ENCODE results near the gene MACROD1.

MACROD1 gene

DNA sequence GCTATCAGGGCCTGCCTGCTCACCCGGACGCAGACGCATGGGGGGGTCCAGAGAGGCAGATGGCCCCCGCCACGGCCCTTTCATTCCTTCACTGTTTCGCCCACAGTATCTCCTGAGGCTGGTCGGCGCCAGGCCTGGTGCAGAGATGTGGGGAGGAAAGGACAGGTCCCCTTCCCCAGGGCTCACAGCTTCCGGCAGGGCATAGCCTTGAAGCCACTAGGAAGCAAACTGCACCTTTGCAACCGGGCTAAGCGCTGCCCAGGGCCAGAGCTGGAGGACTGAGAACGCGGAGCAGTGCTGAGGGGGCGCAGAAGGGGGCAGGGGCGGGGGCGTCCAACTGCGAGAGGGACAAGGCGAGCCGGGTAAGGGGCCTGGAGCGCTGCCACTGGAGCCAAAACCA lies 150.4 kb downstream of the MACROD1 start:
- Histone ChIP-seq H3K27ac (ENCODE audit: low read length) (no peak overlapping the region), H3K9me3 (ENCODE audit: insufficient read depth, low read depth, low read length) (no peaks in the 10 kb centered on the region), H3K4me1 (ENCODE audit: insufficient read depth, low read length) (no peaks in the 10 kb centered on the region), H3K36me3 (ENCODE audit: insufficient read depth, low read depth, low read length) (no peaks in the 10 kb centered on the region), H3K4me3 (ENCODE audit: low read length) (no peak overlapping the region), H3K27me3 (ENCODE audit: insufficient read depth, low read length) (peaks cover 80% of the 10 kb centered on the region), H3K9ac (ENCODE audit: low read depth, low read length) (no peak overlapping the region)

DNA sequence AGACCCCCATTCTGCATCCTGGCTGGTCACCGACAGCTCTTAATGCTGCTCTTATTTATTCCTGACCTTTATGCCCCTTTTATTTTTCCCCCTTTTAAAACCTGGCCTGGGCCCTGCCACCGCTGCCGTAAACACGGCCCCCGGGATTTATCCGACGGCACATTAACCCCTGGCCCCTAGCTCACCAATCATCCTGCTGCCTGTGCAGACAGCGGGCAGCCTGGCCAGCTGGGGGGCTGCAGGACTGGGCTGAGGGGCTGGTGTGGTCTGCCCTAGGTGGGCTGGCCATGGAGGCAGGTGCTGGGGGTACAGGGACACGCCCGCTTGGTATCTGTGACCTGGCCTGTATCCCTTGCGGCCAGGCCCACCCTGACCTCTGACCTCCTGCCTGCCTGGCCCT lies 151.6 kb downstream of the MACROD1 start:
- no peak overlapping the region for H3K9ac ChIP-seq (ENCODE audit: low read depth, low read length)
- no peak overlapping the region for H3K4me3 ChIP-seq (ENCODE audit: low read length)
- H3K27ac ChIP-seq (ENCODE audit: low read length), result no peak overlapping the region
- no peaks in the 10 kb centered on the region; the same call in 1 of the 2 replicates for H3K9me3 ChIP-seq (ENCODE audit: insufficient read depth, low read depth, low read length)
- H3K36me3 ChIP-seq (ENCODE audit: insufficient read depth, low read depth, low read length), result no peaks in the 10 kb centered on the region
- no peaks in the 10 kb centered on the region for H3K4me1 ChIP-seq (ENCODE audit: insufficient read depth, low read length)
- H3K27me3 ChIP-seq (ENCODE audit: insufficient read depth, low read length), result peaks cover 80% of the 10 kb centered on the region

DNA sequence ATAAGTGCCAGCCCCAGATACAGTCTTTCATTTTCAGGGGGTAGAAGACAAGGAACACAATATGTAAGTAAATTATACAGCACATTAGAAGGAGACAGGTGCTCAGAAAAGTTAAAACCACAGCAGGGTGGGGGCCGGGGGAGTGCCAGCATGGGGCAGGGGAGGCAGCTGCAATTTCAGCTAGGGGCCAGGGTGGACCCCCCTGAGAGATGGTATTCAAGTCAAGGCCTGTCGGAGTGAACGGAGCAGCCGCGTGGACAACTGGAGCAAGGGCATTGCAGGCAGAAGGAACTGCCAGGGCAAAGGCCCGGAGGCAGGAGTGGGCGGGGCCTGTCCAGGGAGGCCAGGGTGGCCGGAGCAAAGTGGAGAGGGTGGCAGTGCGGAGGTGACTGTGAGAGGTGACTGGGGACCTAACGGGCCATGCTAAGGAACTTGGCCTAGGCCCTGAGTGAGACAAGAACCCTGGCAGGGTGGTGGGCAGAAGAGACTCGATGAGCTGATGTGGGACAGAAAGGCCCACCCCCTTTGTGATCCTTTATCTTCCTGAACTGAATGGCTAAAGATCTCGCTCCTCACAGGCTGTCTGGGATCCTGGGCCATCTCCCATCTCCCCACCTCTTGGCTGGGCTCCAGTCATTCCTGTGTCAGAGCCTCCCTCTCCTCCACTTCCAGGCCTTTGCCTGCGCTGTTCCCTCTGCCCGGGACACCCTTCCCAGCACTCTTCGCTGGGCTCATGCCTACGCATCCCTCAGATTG lies 152.6 kb downstream of the MACROD1 start:
- H3K27me3 ChIP-seq (ENCODE audit: insufficient read depth, low read length), result peaks cover 87% of the 10 kb centered on the region
- H3K9me3 ChIP-seq (ENCODE audit: insufficient read depth, low read depth, low read length), result no peaks in the 10 kb centered on the region; the same call in 1 of the 2 replicates
- no peak overlapping the region for H3K9ac ChIP-seq (ENCODE audit: low read depth, low read length)
- no peaks in the 10 kb centered on the region for H3K36me3 ChIP-seq (ENCODE audit: insufficient read depth, low read depth, low read length)
- no peak overlapping the region for H3K27ac ChIP-seq (ENCODE audit: low read length)
- H3K4me3 ChIP-seq (ENCODE audit: low read length), result no peak overlapping the region
- H3K4me1 ChIP-seq (ENCODE audit: insufficient read depth, low read length), result no peaks in the 10 kb centered on the region

DNA sequence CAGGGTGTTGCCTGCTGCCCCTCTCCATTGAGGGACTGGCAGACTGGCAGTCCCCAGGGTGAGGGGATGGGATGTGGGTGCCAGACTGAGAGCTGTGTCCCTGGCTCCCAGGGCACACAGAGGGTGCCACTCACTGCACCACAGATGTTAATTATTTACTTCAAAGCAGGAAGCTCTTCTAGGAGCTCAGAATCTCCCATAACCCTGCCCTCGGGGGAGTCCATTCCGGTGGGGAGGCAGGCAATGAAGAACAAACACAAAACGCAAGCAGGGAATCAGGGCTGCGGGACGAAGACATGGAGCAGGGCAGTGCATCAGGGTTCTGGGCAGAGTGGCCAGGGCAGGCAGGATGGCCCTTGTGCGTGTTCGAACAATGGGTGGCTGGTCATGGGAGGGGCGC lies 154.5 kb downstream of the MACROD1 start:
- Histone ChIP-seq H3K27ac (ENCODE audit: low read length) (no peak overlapping the region), H3K36me3 (ENCODE audit: insufficient read depth, low read depth, low read length) (no peaks in the 10 kb centered on the region), H3K9ac (ENCODE audit: low read depth, low read length) (no peak overlapping the region), H3K27me3 (ENCODE audit: insufficient read depth, low read length) (peaks cover 96% of the 10 kb centered on the region), H3K9me3 (ENCODE audit: insufficient read depth, low read depth, low read length) (no peaks in the 10 kb centered on the region; the same call in 1 of the 2 replicates), H3K4me1 (ENCODE audit: insufficient read depth, low read length) (no peaks in the 10 kb centered on the region; the same call in 1 of the 2 replicates), H3K4me3 (ENCODE audit: low read length) (no peak overlapping the region)

DNA sequence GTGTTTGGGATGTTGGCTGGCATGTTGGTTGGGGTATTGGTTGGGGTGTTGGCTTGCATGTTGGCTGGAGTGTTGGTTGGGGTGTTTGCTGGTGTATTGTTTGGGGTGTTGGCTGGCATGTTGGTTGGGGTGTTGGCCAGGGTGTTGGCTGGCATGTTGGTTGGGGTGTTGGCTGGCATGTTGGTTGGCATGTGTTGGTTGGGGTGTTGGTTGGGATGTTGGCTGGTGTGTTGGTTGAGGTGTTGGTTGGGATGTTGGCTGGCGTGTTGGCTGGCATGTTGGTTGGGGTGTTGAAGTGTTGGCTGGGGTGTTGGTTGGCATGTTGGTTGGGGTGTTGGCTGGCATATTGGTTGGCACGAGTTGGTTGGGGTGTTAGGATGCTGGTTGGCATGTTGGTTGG lies 155.1 kb downstream of the MACROD1 start:
- H3K9me3 ChIP-seq (ENCODE audit: insufficient read depth, low read depth, low read length), result no peaks in the 10 kb centered on the region; the same call in 1 of the 2 replicates
- no peaks in the 10 kb centered on the region for H3K36me3 ChIP-seq (ENCODE audit: insufficient read depth, low read depth, low read length)
- H3K4me3 ChIP-seq (ENCODE audit: low read length), result no peak overlapping the region
- H3K9ac ChIP-seq (ENCODE audit: low read depth, low read length), result no peak overlapping the region
- H3K27ac ChIP-seq (ENCODE audit: low read length), result no peak overlapping the region
- H3K27me3 ChIP-seq (ENCODE audit: insufficient read depth, low read length), result peaks cover 96% of the 10 kb centered on the region
- H3K4me1 ChIP-seq (ENCODE audit: insufficient read depth, low read length), result no peaks in the 10 kb centered on the region; the same call in 1 of the 2 replicates

DNA sequence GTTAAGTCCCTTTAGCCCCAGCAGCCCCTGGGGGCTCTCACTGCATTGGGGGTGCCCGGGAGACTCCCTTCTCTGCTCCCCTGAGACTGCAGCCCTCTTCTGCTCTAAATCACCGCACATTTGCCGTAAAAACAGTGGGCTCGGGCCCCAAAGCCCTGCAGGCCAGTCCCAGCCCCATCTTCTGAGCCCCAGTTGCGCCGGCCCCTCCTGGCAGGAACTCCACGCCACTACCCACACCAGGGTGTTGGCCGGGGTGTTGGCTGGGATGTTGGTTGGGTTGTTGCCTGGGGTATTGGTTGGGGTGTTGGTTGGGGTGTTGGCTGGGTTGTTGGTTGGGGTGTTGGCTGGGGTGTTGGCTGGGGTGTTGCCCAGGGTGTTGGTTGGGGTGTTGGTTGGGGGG lies 156.2 kb downstream of the MACROD1 start:
- Histone ChIP-seq H3K27ac (ENCODE audit: low read length) (no peak overlapping the region), H3K36me3 (ENCODE audit: insufficient read depth, low read depth, low read length) (no peaks in the 10 kb centered on the region), H3K4me1 (ENCODE audit: insufficient read depth, low read length) (no peaks in the 10 kb centered on the region; the same call in 1 of the 2 replicates), H3K9me3 (ENCODE audit: insufficient read depth, low read depth, low read length) (no peaks in the 10 kb centered on the region; the same call in 1 of the 2 replicates), H3K9ac (ENCODE audit: low read depth, low read length) (no peak overlapping the region), H3K27me3 (ENCODE audit: insufficient read depth, low read length) (peaks cover 95% of the 10 kb centered on the region), H3K4me3 (ENCODE audit: low read length) (no peak overlapping the region)

DNA sequence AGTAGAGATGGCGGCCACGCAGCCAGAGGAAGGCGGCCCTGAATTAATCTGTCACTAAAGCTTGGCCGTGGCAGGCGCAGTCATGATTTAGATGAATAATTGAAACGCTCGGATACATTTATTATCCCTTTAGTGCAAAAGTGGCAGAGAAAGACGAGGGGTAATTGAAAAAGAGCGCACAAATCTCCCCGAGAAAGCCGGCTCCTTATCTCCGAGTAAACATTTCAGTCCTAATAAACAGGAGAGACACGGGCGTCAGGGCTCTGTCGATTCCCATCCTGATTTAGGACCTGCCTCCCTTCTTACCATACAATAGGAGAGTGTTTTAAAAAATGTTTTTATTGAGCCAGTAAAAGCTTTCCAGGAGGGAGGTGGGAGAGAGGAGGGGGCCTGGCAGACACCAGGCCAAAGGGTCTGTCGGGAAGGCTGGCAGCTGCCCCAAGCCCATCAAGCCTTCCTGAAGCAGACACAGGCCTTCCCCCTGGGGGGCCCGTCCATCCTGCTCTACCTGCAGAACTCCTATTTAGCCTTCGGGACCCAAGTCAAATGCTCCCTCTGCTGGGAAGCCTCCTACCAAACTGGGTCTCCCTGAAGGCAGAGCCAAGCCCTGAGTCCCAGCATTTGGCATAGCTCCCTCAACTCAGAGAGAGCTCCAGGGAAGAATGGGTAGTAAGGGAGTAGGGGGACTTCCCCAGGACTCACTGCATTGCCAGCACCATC lies 156.8 kb downstream of the MACROD1 start:
- no peak overlapping the region for H3K27ac ChIP-seq (ENCODE audit: low read length)
- no peaks in the 10 kb centered on the region for H3K36me3 ChIP-seq (ENCODE audit: insufficient read depth, low read depth, low read length)
- H3K4me1 ChIP-seq (ENCODE audit: insufficient read depth, low read length), result no peaks in the 10 kb centered on the region; the same call in 1 of the 2 replicates
- no peaks in the 10 kb centered on the region; the same call in 1 of the 2 replicates for H3K9me3 ChIP-seq (ENCODE audit: insufficient read depth, low read depth, low read length)
- no peak overlapping the region for H3K9ac ChIP-seq (ENCODE audit: low read depth, low read length)
- no peak overlapping the region for H3K4me3 ChIP-seq (ENCODE audit: low read length)
- H3K27me3 ChIP-seq (ENCODE audit: insufficient read depth, low read length), result peaks cover 95% of the 10 kb centered on the region

DNA sequence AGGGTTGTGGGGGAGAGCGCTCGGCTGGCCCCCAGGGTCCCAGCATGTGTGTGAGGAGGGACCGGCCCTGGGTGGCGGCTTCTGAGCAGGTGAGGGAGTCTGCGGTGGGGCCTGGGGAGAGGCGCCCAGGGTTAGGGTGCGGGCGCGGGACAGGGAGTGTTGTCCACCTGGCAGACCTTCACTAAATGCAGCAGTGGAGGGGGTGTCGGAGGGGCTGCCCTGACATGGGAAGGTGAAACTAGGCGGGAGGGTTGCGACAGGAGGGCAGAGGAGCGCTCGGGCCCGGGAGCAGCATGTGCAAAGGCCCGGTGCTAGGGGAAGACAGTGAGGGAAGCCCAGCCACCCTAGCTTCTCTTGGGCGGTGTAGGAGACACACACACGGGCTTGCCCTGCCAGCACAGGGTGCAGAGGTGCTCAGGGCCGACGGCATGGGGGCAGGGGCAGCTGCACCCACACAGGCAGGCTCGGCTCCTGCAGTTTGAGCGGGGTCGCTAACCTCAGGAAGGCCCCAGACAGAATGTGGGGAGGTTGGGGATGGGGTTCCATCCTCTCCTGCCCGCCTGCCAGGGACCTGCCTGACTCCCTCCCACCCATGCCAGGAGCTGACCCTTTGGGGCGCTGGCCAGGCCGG lies 157.5 kb downstream of the MACROD1 start:
- Histone ChIP-seq H3K9ac (ENCODE audit: low read depth, low read length) (no peak overlapping the region), H3K27me3 (ENCODE audit: insufficient read depth, low read length) (peaks cover 96% of the 10 kb centered on the region)

DNA sequence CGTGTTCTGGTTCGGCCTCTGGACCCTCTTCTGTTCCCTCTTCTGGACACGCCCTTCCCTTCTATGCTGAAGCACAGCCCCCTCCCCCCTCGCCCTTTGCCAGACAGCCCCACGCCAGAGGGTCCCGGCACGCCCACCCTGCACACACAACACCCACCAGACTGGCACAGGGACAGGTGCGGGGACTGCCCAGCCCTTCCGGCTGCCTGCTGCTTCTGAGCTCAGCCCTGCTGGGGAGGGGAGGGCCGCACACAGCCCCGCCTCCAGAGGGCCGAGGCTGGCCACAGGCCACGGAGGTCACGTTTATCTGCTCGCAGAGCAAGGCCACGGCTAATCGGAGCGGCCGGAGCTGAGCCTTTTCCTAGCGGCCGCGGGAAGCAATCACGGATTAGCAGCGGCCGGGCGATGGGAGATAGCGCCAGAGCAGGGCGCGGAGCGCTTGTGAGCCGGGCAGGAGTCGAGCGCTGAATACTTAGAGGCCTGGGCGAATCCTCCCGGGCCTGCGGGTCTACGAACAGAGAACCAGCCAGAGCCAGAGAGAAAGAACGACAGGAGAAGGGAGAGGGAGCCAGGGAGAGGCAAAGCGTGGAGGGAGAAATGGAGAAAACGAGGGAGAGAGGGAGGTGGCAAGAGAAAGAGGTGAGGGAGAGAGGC lies 158.2 kb downstream of the MACROD1 start:
- peak overlapping the region; percentile 46; the same call in 1 of the 2 replicates for H3K4me3 ChIP-seq (ENCODE audit: low read length)
- H3K36me3 ChIP-seq (ENCODE audit: insufficient read depth, low read depth, low read length), result no peaks in the 10 kb centered on the region
- no peak overlapping the region for H3K27ac ChIP-seq (ENCODE audit: low read length)
- no peak overlapping the region for H3K9ac ChIP-seq (ENCODE audit: low read depth, low read length)
- peaks cover 96% of the 10 kb centered on the region for H3K27me3 ChIP-seq (ENCODE audit: insufficient read depth, low read length)
- H3K4me1 ChIP-seq (ENCODE audit: insufficient read depth, low read length), result no peaks in the 10 kb centered on the region; the same call in 1 of the 2 replicates
- H3K9me3 ChIP-seq (ENCODE audit: insufficient read depth, low read depth, low read length), result no peaks in the 10 kb centered on the region; the same call in 1 of the 2 replicates

More for the DNA sequence above, 157.5 kb downstream of the MACROD1 start:
- Histone ChIP-seq H3K4me3 (ENCODE audit: low read length) (no peak overlapping the region), H3K9me3 (ENCODE audit: insufficient read depth, low read depth, low read length) (no peaks in the 10 kb centered on the region; the same call in 1 of the 2 replicates), H3K27ac (ENCODE audit: low read length) (no peak overlapping the region), H3K4me1 (ENCODE audit: insufficient read depth, low read length) (no peaks in the 10 kb centered on the region; the same call in 1 of the 2 replicates), H3K36me3 (ENCODE audit: insufficient read depth, low read depth, low read length) (no peaks in the 10 kb centered on the region)

DNA sequence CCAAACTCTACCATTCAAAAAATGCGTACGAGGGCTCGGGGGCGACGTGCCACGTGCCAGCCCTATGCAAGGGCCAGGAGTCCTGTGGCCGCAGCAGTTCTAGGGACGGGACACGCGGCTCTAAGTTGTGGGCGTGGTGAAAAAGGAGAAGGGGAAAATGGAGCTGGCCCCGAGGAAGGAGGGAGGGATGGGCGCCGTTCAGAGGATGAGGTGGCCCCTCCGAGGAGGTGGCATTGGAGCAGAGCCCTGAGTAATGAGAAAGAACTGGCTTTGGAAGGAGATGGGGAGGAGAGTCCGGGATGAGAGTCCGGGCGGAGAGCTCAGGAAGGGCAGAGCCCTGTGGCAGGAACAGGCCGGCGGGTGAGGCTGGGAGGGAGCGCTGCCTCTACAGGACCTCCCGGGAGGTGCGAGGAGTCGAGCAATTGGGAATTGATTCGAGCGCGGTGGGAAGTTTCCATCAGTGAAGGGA lies 158.7 kb downstream of the MACROD1 start:
- Histone ChIP-seq H3K27me3 (ENCODE audit: insufficient read depth, low read length) (peaks cover 99% of the 10 kb centered on the region), H3K27ac (ENCODE audit: low read length) (no peak overlapping the region), H3K4me1 (ENCODE audit: insufficient read depth, low read length) (no peaks in the 10 kb centered on the region; the same call in 1 of the 2 replicates), H3K9ac (ENCODE audit: low read depth, low read length) (no peak overlapping the region), H3K36me3 (ENCODE audit: insufficient read depth, low read depth, low read length) (no peaks in the 10 kb centered on the region), H3K9me3 (ENCODE audit: insufficient read depth, low read depth, low read length) (no peaks in the 10 kb centered on the region; the same call in 1 of the 2 replicates), H3K4me3 (ENCODE audit: low read length) (peak overlapping the region; percentile 46; the same call in 1 of the 2 replicates)

DNA sequence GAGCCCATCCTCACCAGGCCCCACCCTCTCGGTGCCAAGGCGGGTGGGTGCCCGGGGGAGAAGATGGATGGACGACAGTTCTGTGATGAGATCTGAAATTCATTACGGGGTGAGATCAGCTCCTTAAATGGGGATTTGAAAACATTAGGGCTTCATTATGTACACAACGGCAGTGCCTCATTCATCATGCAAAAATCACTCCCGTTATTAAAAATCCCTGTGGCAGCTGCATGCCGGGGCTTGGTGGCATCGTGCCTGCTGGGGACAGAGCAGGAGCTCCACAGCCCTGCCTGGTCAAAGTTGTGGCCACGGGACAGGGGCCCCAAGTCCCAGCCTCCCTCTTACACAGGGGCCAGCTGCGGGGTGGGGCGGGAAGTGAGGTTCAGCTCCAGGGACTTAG lies 159.5 kb downstream of the MACROD1 start:
- Histone ChIP-seq H3K9me3 (ENCODE audit: insufficient read depth, low read depth, low read length) (no peaks in the 10 kb centered on the region; the same call in 1 of the 2 replicates), H3K9ac (ENCODE audit: low read depth, low read length) (no peak overlapping the region), H3K4me3 (ENCODE audit: low read length) (no peak overlapping the region), H3K27me3 (ENCODE audit: insufficient read depth, low read length) (peaks cover 99% of the 10 kb centered on the region), H3K27ac (ENCODE audit: low read length) (no peak overlapping the region), H3K36me3 (ENCODE audit: insufficient read depth, low read depth, low read length) (no peaks in the 10 kb centered on the region), H3K4me1 (ENCODE audit: insufficient read depth, low read length) (no peaks in the 10 kb centered on the region; the same call in 1 of the 2 replicates)

Measured in iPS-20b (cell line).